H1 (cell line): ENCODE results near the gene RBM19. TPM values are rescaled to one million over a fixed set of nuclear protein-coding genes. Genes with fewer than 3 reads are reported as not detected.

Experiments
- CTCF ChIA-PET: fragments of 300-600 bp; sonication (Branson Sonifier 250); formaldehyde crosslinking; loops from one replicate; lab custom pipeline; 2021; ENCODE audit not compliant: partially characterized antibody; lab: Charles Lee
- POLR2A ChIA-PET: fragments of 300-600 bp; sonication (Branson Sonifier 250); formaldehyde crosslinking; loops from one replicate; lab custom pipeline; 2021; ENCODE audit warnings: inconsistent platforms; ENCODE audit not compliant: partially characterized antibody; lab: Charles Lee
- DNase-seq, 2 experiments: peaks; one replicate each; pipeline versions ENCODE4 v3.0.0 to v3.0.0-alpha.2; 2010 to 2022; ENCODE audit warnings: low spot score in 2 of 2, low read depth in 1 of 2, mixed read lengths in 1 of 2
- FAIRE-seq: peaks from 2 replicates; lab custom pipeline; 2011; peaks lifted over from hg19 to GRCh38; lab: Jason Lieb, UNC
- H2AFZ ChIP-seq: 2 replicates; pipeline ENCODE4 v1.8.1; 2012; ENCODE audit warnings: low read length, inconsistent platforms
- H2AK5ac ChIP-seq: 2 replicates; pipeline ENCODE4 v1.6.1; 2013; ENCODE audit warnings: low read depth, low read length
- H2BK120ac ChIP-seq: replicated peaks from 2 replicates; pipeline ENCODE3; 2013; ENCODE audit warnings: low read depth, low read length, inconsistent platforms
- H2BK12ac ChIP-seq: 2 replicates; pipeline ENCODE4 v1.6.1; 2013; ENCODE audit warnings: low read depth, low read length
- H2BK15ac ChIP-seq: 2 replicates; pipeline ENCODE4 v1.6.1; 2013; ENCODE audit warnings: low read length
- H2BK20ac ChIP-seq: 2 replicates; pipeline ENCODE4 v1.6.1; 2013; ENCODE audit warnings: low read length
- H2BK5ac ChIP-seq: 2 replicates; pipeline ENCODE4 v1.6.1; 2013; ENCODE audit warnings: low read depth, low read length
- H3K14ac ChIP-seq: 2 replicates; pipeline ENCODE4 v1.6.1; 2013; ENCODE audit warnings: inconsistent platforms; ENCODE audit not compliant: insufficient read length
- H3K18ac ChIP-seq: 2 replicates; pipeline ENCODE4 v1.6.1; 2013; ENCODE audit warnings: low read length; ENCODE audit errors: extremely low read depth
- H3K23ac ChIP-seq: 2 replicates; pipeline ENCODE4 v1.6.1; 2013; ENCODE audit warnings: inconsistent platforms; ENCODE audit not compliant: insufficient read length
- H3K23me2 ChIP-seq: 2 replicates; pipeline ENCODE4 v1.6.1; 2013; ENCODE audit warnings: low read depth, low read length
- H3K27ac ChIP-seq: 2 replicates; pipeline ENCODE4 v1.6.1; 2011; ENCODE audit warnings: low read depth, low read length, inconsistent platforms
- H3K27me3 ChIP-seq, 4 experiments: replicated peaks in 1 of 4; 1 replicate in 1 of 4; 2 replicates in 3 of 4; pipeline versions ENCODE4 v1.6.1 to v1.8.1; 2011 to 2013; ENCODE audit warnings: low read length in 3 of 4, mild to moderate bottlenecking in 3 of 4, inconsistent platforms in 2 of 4, mixed read lengths in 2 of 4, moderate library complexity in 1 of 4; ENCODE audit not compliant: control insufficient read depth in 3 of 4, insufficient read depth in 3 of 4; ENCODE audit errors: extremely low read depth in 1 of 4
- H3K36me3 ChIP-seq, 4 experiments: 2 replicates each; pipeline versions ENCODE4 v1.6.1 to v1.8.1; 2011 to 2013; ENCODE audit warnings: mild to moderate bottlenecking in 4 of 4, low read length in 3 of 4, moderate library complexity in 2 of 4, control low read depth in 1 of 4, inconsistent platforms in 1 of 4; ENCODE audit not compliant: insufficient read depth in 4 of 4, control insufficient read depth in 2 of 4
- H3K4ac ChIP-seq: replicated peaks from 2 replicates; pipeline ENCODE3; 2013; ENCODE audit warnings: low read length, low read depth, mixed read lengths, inconsistent platforms; ENCODE audit not compliant: insufficient read length
- H3K4me1 ChIP-seq, 4 experiments: replicated peaks in 1 of 4; 1 replicate in 1 of 4; 2 replicates in 3 of 4; pipeline versions ENCODE4 v1.6.1 to v1.8.1; 2011 to 2013; ENCODE audit warnings: low read length in 3 of 4, inconsistent platforms in 2 of 4, mixed read lengths in 1 of 4; ENCODE audit not compliant: insufficient read depth in 4 of 4, control insufficient read depth in 3 of 4
- H3K4me2 ChIP-seq, 2 experiments: 2 replicates each; pipeline versions ENCODE4 v1.6.1 to v1.8.1; 2011 to 2013; ENCODE audit warnings: low read depth in 2 of 2, low read length in 2 of 2, control low read depth in 1 of 2, inconsistent platforms in 1 of 2, mild to moderate bottlenecking in 1 of 2; ENCODE audit not compliant: insufficient read depth in 1 of 2
- H3K4me3 ChIP-seq, 4 experiments: fragments of 200-600, 300-600 bp in 1 of 4; sonication (generic), shearing (Covaris generic), sonication (Bioruptor Twin) in 1 of 4; 2 replicates each; pipeline versions ENCODE4 v1.5.1 to v1.8.1; 2011 to 2016; ENCODE audit warnings: low read length in 4 of 4, low read depth in 3 of 4, control low read depth in 2 of 4, inconsistent platforms in 2 of 4, mild to moderate bottlenecking in 2 of 4, mixed read lengths in 1 of 4, moderate library complexity in 1 of 4; ENCODE audit not compliant: insufficient read depth in 2 of 4; ENCODE audit errors: extremely low read depth in 1 of 4
- H3K56ac ChIP-seq: replicated peaks from 2 replicates; pipeline ENCODE3; 2013; ENCODE audit warnings: low read depth, mild to moderate bottlenecking, mixed read lengths, low read length, inconsistent platforms; ENCODE audit not compliant: insufficient read length
- H3K79me1 ChIP-seq: 2 replicates; pipeline ENCODE4 v1.6.1; 2013; ENCODE audit warnings: low read depth, low read length, control low read depth
- H3K79me2 ChIP-seq, 2 experiments: 2 replicates each; pipeline versions ENCODE4 v1.6.1 to v1.8.1; 2012 to 2013; ENCODE audit warnings: low read length in 2 of 2, mild to moderate bottlenecking in 2 of 2, inconsistent platforms in 1 of 2; ENCODE audit not compliant: insufficient read depth in 2 of 2, control insufficient read depth in 1 of 2
- H3K9ac ChIP-seq, 4 experiments: replicated peaks in 1 of 4; 1 replicate in 1 of 4; 2 replicates in 3 of 4; pipeline versions ENCODE4 v1.6.1 to v1.8.1; 2011 to 2013; ENCODE audit warnings: low read depth in 3 of 4, low read length in 3 of 4, control low read depth in 2 of 4, mild to moderate bottlenecking in 2 of 4, moderate library complexity in 2 of 4, inconsistent platforms in 1 of 4; ENCODE audit errors: extremely low read depth in 1 of 4
- H3K9me3 ChIP-seq, 2 experiments: 2 replicates each; pipeline versions ENCODE4 v1.6.1 to v1.8.1; 2012 to 2013; ENCODE audit warnings: mild to moderate bottlenecking in 2 of 2, moderate library complexity in 2 of 2, control low read depth in 1 of 2, inconsistent platforms in 1 of 2, low read depth in 1 of 2, low read length in 1 of 2, mixed read lengths in 1 of 2; ENCODE audit not compliant: insufficient read depth in 2 of 2
- H4K20me1 ChIP-seq, 2 experiments: replicated peaks in 1 of 2; 2 replicates each; pipeline versions ENCODE3 to v1.8.1; 2011 to 2013; ENCODE audit warnings: inconsistent platforms in 2 of 2, low read length in 2 of 2, mild to moderate bottlenecking in 1 of 2; ENCODE audit not compliant: insufficient read depth in 2 of 2, control insufficient read depth in 1 of 2
- H4K5ac ChIP-seq: 2 replicates; pipeline ENCODE4 v1.6.1; 2013; ENCODE audit warnings: low read length, low read depth, mixed read lengths, inconsistent platforms; ENCODE audit not compliant: insufficient read length
- H4K8ac ChIP-seq: 2 replicates; pipeline ENCODE4 v1.8.0; 2013; ENCODE audit warnings: mild to moderate bottlenecking, moderate library complexity, low read length, inconsistent platforms; ENCODE audit not compliant: insufficient read depth; ENCODE audit errors: extremely low read depth
- H4K91ac ChIP-seq: replicated peaks from 2 replicates; pipeline ENCODE3; 2013; ENCODE audit warnings: low read length, mixed read lengths, inconsistent platforms; ENCODE audit not compliant: insufficient read length
- WGBS, 2 experiments: shearing (Covaris generic) in 1 of 2; methylation state at CpG; one replicate each; pipeline versions ENCODE4 v1.1.6 to v1.1.7; 2013 to 2015; ENCODE audit warnings: low lambda C conversion rate in 2 of 2, mixed read lengths in 2 of 2, inconsistent platforms in 1 of 2, low coverage in 1 of 2, missing lambda C conversion rate in 1 of 2; ENCODE audit not compliant: insufficient replicate concordance in 2 of 2, insufficient coverage in 1 of 2, insufficient read length in 1 of 2; ENCODE audit errors: extremely low coverage in 1 of 2, missing lambda C conversion rate in 1 of 2; 5-methylcytosine and 5-hydroxymethylcytosine counted together
- polyA plus RNA-seq, 7 experiments: library from polyadenylated mRNA; depleted of rRNA in 3 of 7; stranded (reverse) in 5 of 7; unstranded in 2 of 7; fragments of >200 nt in 5 of 7; fragments of 200-250 nt in 2 of 7; gene quantifications; 1 replicate in 5 of 7; 2 replicates in 1 of 7; 4 replicates in 1 of 7; pipeline versions ENCODE4 v1.2.1 to v1.2.3, GENCODE V29; 2011 to 2013; ENCODE audit warnings: missing spikeins in 2 of 7, mixed read lengths in 2 of 7
- total RNA-seq: library from RNA; stranded (reverse); fragmentation: NEBNext Ultra II Directional; extraction: Animal tissue kit (Norgen Biotek cat#: 25700); gene quantifications from 2 replicates; pipeline ENCODE4 v1.2.1, GENCODE V29; 2021
- TF ChIP-seq, protein P1 (sequence below): IDR thresholded peaks from 2 replicates; pipeline ENCODE4 v1.6.1; 2011; ENCODE audit warnings: low read length, improper control_type of control experiment

The RBM19 gene
- total and polyA plus RNA-seq, 2 of the 8 experiments (the other 6 are each of a cell fraction or from before 2014, with no cell fraction given) = 23.4 to 61.9 TPM

DNA sequence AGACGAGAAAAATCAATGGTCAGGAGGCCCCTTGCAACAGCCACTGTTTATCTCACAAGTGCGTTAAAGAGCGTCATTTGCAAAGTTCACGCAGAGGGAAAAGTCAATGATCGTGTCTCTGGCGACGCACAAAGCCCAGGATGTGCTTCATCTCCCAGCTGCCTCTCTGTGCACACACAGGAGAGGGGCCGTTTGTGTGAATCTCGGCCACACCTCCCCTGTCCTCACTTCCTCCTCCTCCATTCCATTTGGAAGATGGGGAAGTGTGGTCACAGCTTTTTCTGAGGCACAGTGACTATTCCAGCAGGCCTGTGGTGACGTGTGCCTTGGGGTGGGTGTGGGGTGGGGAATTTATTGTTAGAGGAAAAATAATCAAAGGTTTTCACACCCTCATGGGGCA is 90.4 kb downstream of the RBM19 start:
- DNase-seq = no peak
- CTCF ChIA-PET = interaction anchor here (1.1 to 2.4 kb wide), 5 partner anchors 8 to 414 kb away, joined by 3 to 23 read pairs (median 3); no protein-coding TSS in a partner anchor
- Histone ChIP-seq H3K27me3 (no peaks in the 10 kb centered on the region), H2BK120ac (no peak overlapping the region), H2BK12ac (no peak overlapping the region), H3K79me2 (no peaks in the 10 kb centered on the region), H3K36me3 (peaks cover 0 to 7% (median 1%) of the 10 kb centered on the region in 4 experiments; a peak in 3 of 8 replicates), H3K9me3 (peaks cover 0 to 7% of the 10 kb centered on the region in 2 experiments; a peak in 2 of 4 replicates), H3K9ac (no peak overlapping the region), H4K20me1 (no peaks in the 10 kb centered on the region), H4K8ac (no peak overlapping the region), H3K4me1 (no peaks in the 10 kb centered on the region), H3K4me3 (no peak overlapping the region), H3K23ac (no peak overlapping the region), H4K91ac (no peak overlapping the region), H3K4ac (no peak overlapping the region), H3K14ac (no peak overlapping the region), H3K27ac (no peak overlapping the region), H3K23me2 (no peaks in the 10 kb centered on the region), H3K79me1 (no peaks in the 10 kb centered on the region), H4K5ac (no peak overlapping the region), H2BK20ac (no peak overlapping the region), H2AFZ (no peak overlapping the region), H3K18ac (peak overlapping the region; percentile 60; the same call in 1 of the 2 replicates), H2BK5ac (no peak overlapping the region), H3K56ac (no peak overlapping the region), H2BK15ac (no peak overlapping the region), H2AK5ac (no peak overlapping the region), H3K4me2 (no peak overlapping the region)
- TF ChIP-seq, protein P1, sequence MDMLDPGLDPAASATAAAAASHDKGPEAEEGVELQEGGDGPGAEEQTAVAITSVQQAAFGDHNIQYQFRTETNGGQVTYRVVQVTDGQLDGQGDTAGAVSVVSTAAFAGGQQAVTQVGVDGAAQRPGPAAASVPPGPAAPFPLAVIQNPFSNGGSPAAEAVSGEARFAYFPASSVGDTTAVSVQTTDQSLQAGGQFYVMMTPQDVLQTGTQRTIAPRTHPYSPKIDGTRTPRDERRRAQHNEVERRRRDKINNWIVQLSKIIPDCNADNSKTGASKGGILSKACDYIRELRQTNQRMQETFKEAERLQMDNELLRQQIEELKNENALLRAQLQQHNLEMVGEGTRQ = no peak
- WGBS, 2 experiments = 86% methylated on average over 10 of the region's 10 CpGs; no CpG with 5 or more reads in 1 of the 2 experiments
- POLR2A ChIA-PET = interaction anchor here (1.1 to 1.2 kb wide), 2 partner anchors 9 to 11 kb away, joined by 3 read pairs; no protein-coding TSS in a partner anchor
- no peak for FAIRE-seq
